SK-N-SH treated with all-trans-retinoic acid at 6 μM for 48 hours (cell line): ENCODE measurements around the gene PPP1R3C.

Experiments
- ATAC-seq: fragments of 200-7000 bp; cut with Tn5 transposase; 3 replicates; pipeline ENCODE4 v1.9.1; 2020; ENCODE audit warnings: mild to moderate bottlenecking, moderate library complexity
- ESRRG ChIP-seq: fragments of 250-450 bp; sonication (Bioruptor Pico); IDR thresholded peaks from 2 replicates; pipeline ENCODE4 v1.6.1; 2021; ENCODE audit warnings: mild to moderate bottlenecking
- GLIS3 ChIP-seq: fragments of 250-450 bp; sonication (Bioruptor Pico); IDR thresholded peaks from 2 replicates; pipeline ENCODE4 v1.5.0; 2020; ENCODE audit warnings: mild to moderate bottlenecking, moderate library complexity
- ISL1 ChIP-seq: fragments of 250-450 bp; sonication (Bioruptor Pico); IDR thresholded peaks from 2 replicates; pipeline ENCODE4 v2.1.2; 2022; ENCODE audit warnings: mild to moderate bottlenecking, moderate library complexity
- OSR1 ChIP-seq: fragments of 250-450 bp; sonication (Bioruptor Pico); IDR thresholded peaks from 2 replicates; pipeline ENCODE4 v1.8.0; 2022; ENCODE audit warnings: moderate library complexity, mild to moderate bottlenecking, inconsistent platforms
- PPARA ChIP-seq: fragments of 250-450 bp; sonication (Bioruptor Pico); IDR thresholded peaks from 2 replicates; pipeline ENCODE4 v1.5.0; 2020; ENCODE audit warnings: mild to moderate bottlenecking, borderline replicate concordance
- RARB ChIP-seq: fragments of 250-450 bp; sonication (Bioruptor Pico); IDR thresholded peaks from 2 replicates; pipeline ENCODE4 v1.8.0; 2021; ENCODE audit warnings: mild to moderate bottlenecking, moderate library complexity
- SNAI2 ChIP-seq: fragments of 250-450 bp; sonication (Bioruptor Pico); IDR thresholded peaks from 2 replicates; pipeline ENCODE4 v1.5.0; 2020; ENCODE audit warnings: mild to moderate bottlenecking, moderate library complexity
- TCF4 ChIP-seq: fragments of 250-450 bp; sonication (Bioruptor Pico); IDR thresholded peaks from 2 replicates; pipeline ENCODE4 v1.8.0; 2021; ENCODE audit warnings: mild to moderate bottlenecking, moderate library complexity, borderline replicate concordance
- TOX ChIP-seq: fragments of 250-450 bp; sonication (Bioruptor Pico); IDR thresholded peaks from 2 replicates; pipeline ENCODE4 v1.8.0; 2021; ENCODE audit warnings: mild to moderate bottlenecking, moderate library complexity, borderline replicate concordance
- ZC3H10 ChIP-seq: fragments of 250-450 bp; sonication (Bioruptor Pico); IDR thresholded peaks from 2 replicates; pipeline ENCODE4 v1.5.1; 2021; ENCODE audit warnings: mild to moderate bottlenecking, moderate library complexity
- ZFP3 ChIP-seq: fragments of 250-450 bp; sonication (Bioruptor Pico); IDR thresholded peaks from 2 replicates; pipeline ENCODE4 v1.5.0; 2020; ENCODE audit warnings: mild to moderate bottlenecking, moderate library complexity
- ZFP30 ChIP-seq: fragments of 450-650 bp; formaldehyde crosslinking; IDR thresholded peaks from 2 replicates; pipeline ENCODE4 v1.5.0; 2022; ENCODE audit warnings: mild to moderate bottlenecking, moderate library complexity
- ZNF565 ChIP-seq: fragments of 450-650 bp; formaldehyde crosslinking; conservative IDR thresholded peaks from 2 replicates; pipeline ENCODE4 v1.5.0; 2020; ENCODE audit warnings: low read depth, mild to moderate bottlenecking, moderate library complexity
- ZNF70 ChIP-seq: fragments of 450-650 bp; formaldehyde crosslinking; IDR thresholded peaks from 2 replicates; pipeline ENCODE4 v1.5.0; 2020; ENCODE audit warnings: mild to moderate bottlenecking, moderate library complexity
- ZNF8 ChIP-seq: fragments of 450-650 bp; formaldehyde crosslinking; IDR thresholded peaks from 2 replicates; pipeline ENCODE4 v1.5.0; 2020; ENCODE audit warnings: mild to moderate bottlenecking, moderate library complexity
- TF ChIP-seq, protein P1 (sequence below): fragments of 250-450 bp; sonication (Bioruptor Pico); IDR thresholded peaks from 2 replicates; pipeline ENCODE4 v1.5.1; 2021; ENCODE audit warnings: mild to moderate bottlenecking, moderate library complexity
- TF ChIP-seq, protein P2 (sequence below): fragments of 250-450 bp; sonication (Bioruptor Pico); IDR thresholded peaks from 2 replicates; pipeline ENCODE4 v1.8.0; 2020; ENCODE audit warnings: mild to moderate bottlenecking, moderate library complexity, borderline replicate concordance
- TF ChIP-seq, protein P3 (sequence below): fragments of 250-450 bp; sonication (Bioruptor Pico); IDR thresholded peaks from 2 replicates; pipeline ENCODE4 v1.8.0; 2021; ENCODE audit warnings: low read depth, mild to moderate bottlenecking, moderate library complexity, borderline replicate concordance
- TF ChIP-seq, protein P4 (sequence below): fragments of 250-450 bp; sonication (Bioruptor Pico); IDR thresholded peaks from 2 replicates; pipeline ENCODE4 v1.5.1; 2020; ENCODE audit warnings: low read depth, mild to moderate bottlenecking, moderate library complexity
- TF ChIP-seq, protein P5 (sequence below): fragments of 250-450 bp; sonication (Bioruptor Pico); IDR thresholded peaks from 2 replicates; pipeline ENCODE4 v1.5.0; 2020; ENCODE audit warnings: mild to moderate bottlenecking, moderate library complexity

The PPP1R3C gene

DNA sequence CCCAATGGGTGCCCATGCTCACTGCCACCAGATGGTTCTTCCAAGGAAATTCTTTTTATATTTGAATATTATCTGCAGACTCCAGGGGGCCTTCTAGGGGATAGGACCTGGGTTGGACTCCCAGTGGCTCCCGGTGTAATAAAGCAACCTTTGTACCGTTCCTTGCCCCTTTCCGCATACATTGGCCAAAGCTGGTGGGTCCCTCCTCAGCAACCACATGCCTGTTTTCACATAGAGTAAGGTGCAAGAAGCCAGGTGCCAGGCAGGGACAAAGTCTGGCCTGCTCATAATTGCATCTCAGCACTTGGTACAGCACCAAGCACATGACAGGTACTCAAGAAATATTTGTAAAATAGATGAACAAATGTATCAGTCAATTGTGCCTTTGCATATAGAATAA, 46.4 kb upstream of the PPP1R3C start:
- TF ChIP-seq GLIS3 (CRISPR knock-in tag) = no peak
- TF ChIP-seq, protein P1, sequence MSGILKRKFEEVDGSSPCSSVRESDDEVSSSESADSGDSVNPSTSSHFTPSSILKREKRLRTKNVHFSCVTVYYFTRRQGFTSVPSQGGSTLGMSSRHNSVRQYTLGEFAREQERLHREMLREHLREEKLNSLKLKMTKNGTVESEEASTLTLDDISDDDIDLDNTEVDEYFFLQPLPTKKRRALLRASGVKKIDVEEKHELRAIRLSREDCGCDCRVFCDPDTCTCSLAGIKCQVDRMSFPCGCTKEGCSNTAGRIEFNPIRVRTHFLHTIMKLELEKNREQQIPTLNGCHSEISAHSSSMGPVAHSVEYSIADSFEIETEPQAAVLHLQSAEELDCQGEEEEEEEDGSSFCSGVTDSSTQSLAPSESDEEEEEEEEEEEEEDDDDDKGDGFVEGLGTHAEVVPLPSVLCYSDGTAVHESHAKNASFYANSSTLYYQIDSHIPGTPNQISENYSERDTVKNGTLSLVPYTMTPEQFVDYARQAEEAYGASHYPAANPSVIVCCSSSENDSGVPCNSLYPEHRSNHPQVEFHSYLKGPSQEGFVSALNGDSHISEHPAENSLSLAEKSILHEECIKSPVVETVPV (CRISPR knock-in tag) = no peak
- TF ChIP-seq ISL1 (CRISPR knock-in tag) = no peak
- TF ChIP-seq ESRRG (CRISPR knock-in tag) = no peak
- TF ChIP-seq ZC3H10 (CRISPR knock-in tag) = no peak
- TF ChIP-seq, protein P2, sequence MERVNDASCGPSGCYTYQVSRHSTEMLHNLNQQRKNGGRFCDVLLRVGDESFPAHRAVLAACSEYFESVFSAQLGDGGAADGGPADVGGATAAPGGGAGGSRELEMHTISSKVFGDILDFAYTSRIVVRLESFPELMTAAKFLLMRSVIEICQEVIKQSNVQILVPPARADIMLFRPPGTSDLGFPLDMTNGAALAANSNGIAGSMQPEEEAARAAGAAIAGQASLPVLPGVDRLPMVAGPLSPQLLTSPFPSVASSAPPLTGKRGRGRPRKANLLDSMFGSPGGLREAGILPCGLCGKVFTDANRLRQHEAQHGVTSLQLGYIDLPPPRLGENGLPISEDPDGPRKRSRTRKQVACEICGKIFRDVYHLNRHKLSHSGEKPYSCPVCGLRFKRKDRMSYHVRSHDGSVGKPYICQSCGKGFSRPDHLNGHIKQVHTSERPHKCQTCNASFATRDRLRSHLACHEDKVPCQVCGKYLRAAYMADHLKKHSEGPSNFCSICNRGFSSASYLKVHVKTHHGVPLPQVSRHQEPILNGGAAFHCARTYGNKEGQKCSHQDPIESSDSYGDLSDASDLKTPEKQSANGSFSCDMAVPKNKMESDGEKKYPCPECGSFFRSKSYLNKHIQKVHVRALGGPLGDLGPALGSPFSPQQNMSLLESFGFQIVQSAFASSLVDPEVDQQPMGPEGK (CRISPR knock-in tag) = no peak
- TF ChIP-seq ZFP3 (CRISPR knock-in tag) = no peak
- TF ChIP-seq ZNF565 = no peak
- no peak for TF ChIP-seq PPARA (CRISPR knock-in tag)
- no peak for TF ChIP-seq TOX (CRISPR knock-in tag)
- no peak for TF ChIP-seq SNAI2 (CRISPR knock-in tag)
- no peak for TF ChIP-seq TCF4 (CRISPR knock-in tag)
- TF ChIP-seq, protein P3, sequence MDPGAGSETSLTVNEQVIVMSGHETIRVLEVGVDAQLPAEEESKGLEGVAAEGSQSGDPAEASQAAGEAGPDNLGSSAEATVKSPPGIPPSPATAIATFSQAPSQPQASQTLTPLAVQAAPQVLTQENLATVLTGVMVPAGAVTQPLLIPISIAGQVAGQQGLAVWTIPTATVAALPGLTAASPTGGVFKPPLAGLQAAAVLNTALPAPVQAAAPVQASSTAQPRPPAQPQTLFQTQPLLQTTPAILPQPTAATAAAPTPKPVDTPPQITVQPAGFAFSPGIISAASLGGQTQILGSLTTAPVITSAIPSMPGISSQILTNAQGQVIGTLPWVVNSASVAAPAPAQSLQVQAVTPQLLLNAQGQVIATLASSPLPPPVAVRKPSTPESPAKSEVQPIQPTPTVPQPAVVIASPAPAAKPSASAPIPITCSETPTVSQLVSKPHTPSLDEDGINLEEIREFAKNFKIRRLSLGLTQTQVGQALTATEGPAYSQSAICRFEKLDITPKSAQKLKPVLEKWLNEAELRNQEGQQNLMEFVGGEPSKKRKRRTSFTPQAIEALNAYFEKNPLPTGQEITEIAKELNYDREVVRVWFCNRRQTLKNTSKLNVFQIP (CRISPR knock-in tag) = no peak
- no peak for TF ChIP-seq ZNF8 (CRISPR knock-in tag)
- no peak for TF ChIP-seq OSR1 (CRISPR knock-in tag)
- ATAC-seq = no peak

DNA sequence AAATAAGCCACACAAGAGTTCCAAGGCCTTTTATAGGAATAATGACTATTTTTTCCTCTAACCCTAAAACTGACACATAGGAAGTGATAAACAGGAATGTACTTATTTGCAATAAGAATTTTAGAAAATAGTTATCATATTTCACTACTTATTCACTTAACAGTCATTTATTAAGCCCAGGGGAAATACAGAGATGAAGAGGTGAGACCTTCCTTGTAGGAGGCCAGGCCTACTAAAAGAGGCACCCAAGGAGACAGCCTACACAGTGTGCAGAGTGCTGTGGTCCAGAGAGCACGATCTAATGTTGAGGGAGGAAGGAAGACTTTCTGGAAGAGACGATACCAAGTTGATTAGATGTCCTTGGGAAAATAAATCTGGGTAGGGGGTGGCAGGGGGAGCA, 45.0 kb upstream of the PPP1R3C start:
- ATAC-seq = no peak

DNA sequence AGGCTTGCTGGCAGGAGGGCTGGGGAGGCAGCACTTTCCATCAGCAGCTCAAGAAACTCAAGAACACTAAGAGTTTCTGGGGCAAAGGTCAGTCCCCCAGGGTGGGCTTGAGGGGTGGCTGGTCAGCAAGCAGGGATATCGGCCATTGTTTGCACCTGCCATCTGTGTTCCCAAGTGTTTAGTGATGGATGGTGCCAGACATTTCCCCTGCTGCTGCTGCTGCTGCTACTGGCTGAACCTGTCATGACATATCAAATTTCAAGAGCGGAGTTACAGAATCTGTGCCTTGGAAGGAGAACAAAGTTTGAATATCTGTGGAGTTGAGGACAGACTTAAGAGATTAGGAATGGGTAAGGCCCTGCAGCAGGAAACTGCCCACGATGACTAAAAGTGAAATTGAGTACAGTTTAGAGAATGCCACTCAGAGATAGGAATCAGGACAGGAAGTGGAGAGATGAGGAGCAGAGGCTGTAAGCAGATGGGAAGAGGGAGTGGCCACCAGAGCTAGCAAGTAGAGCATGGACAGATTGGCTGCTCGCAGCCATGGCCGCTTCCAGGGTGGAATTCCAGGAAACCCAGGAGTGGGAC, 39.2 kb upstream of the PPP1R3C start:
- TF ChIP-seq ZNF70 (no peak), ISL1 (CRISPR knock-in tag) (peak; percentile 21; the same call in 1 of the 2 replicates)
- TF ChIP-seq, all 23 proteins: peak for 1
- ATAC-seq = peak; percentile 100

More for the DNA sequence above, 45.0 kb upstream of the PPP1R3C start:
- TF ChIP-seq RARB (CRISPR knock-in tag) (no peak), ZFP3 (CRISPR knock-in tag) (no peak), ZC3H10 (CRISPR knock-in tag) (no peak), ZFP30 (CRISPR knock-in tag) (no peak)
- TF ChIP-seq, protein P4, sequence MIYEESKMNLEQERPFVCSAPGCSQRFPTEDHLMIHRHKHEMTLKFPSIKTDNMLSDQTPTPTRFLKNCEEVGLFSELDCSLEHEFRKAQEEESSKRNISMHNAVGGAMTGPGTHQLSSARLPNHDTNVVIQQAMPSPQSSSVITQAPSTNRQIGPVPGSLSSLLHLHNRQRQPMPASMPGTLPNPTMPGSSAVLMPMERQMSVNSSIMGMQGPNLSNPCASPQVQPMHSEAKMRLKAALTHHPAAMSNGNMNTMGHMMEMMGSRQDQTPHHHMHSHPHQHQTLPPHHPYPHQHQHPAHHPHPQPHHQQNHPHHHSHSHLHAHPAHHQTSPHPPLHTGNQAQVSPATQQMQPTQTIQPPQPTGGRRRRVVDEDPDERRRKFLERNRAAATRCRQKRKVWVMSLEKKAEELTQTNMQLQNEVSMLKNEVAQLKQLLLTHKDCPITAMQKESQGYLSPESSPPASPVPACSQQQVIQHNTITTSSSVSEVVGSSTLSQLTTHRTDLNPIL (CRISPR knock-in tag) = no peak
- TF ChIP-seq, protein P5, sequence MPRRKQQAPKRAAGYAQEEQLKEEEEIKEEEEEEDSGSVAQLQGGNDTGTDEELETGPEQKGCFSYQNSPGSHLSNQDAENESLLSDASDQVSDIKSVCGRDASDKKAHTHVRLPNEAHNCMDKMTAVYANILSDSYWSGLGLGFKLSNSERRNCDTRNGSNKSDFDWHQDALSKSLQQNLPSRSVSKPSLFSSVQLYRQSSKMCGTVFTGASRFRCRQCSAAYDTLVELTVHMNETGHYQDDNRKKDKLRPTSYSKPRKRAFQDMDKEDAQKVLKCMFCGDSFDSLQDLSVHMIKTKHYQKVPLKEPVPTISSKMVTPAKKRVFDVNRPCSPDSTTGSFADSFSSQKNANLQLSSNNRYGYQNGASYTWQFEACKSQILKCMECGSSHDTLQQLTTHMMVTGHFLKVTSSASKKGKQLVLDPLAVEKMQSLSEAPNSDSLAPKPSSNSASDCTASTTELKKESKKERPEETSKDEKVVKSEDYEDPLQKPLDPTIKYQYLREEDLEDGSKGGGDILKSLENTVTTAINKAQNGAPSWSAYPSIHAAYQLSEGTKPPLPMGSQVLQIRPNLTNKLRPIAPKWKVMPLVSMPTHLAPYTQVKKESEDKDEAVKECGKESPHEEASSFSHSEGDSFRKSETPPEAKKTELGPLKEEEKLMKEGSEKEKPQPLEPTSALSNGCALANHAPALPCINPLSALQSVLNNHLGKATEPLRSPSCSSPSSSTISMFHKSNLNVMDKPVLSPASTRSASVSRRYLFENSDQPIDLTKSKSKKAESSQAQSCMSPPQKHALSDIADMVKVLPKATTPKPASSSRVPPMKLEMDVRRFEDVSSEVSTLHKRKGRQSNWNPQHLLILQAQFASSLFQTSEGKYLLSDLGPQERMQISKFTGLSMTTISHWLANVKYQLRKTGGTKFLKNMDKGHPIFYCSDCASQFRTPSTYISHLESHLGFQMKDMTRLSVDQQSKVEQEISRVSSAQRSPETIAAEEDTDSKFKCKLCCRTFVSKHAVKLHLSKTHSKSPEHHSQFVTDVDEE = no peak

DNA sequence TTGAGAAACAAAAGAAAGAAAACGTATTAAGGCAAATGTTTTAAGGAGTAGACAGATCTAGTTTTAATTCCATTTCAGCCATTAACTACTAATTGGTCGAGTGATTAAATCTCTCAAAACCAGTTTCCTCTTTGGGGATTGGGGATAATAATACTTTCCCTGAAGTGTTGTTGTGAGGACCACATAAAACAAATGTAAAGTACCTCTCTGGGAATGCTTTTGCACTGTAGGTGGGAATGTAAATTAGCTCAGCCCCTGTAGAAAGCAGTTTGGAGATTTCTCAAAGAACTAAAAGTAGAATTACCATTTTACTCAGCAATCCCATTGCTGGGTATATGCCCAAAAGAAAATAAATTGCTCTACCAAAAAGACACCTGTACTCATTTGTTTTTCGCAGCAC, 36.0 kb upstream of the PPP1R3C start:
- no peak for ATAC-seq
- TF ChIP-seq, protein P2 (CRISPR knock-in tag) = no peak
